OCI-LY1 (cell line): Measurements from ENCODE around the gene PLCD1.

Source experiments
- H2AFZ ChIP-seq: fragments of 200-600 bp; sonication (generic), shearing (Covaris generic); 2 replicates; pipeline ENCODE4 v1.6.0; 2014; ENCODE audit warnings: antibody characterized with exemption, mild to moderate bottlenecking, low read length
- H3F3A ChIP-seq: fragments of 200-600 bp; sonication (generic), shearing (Covaris generic); 2 replicates; pipeline ENCODE4 v1.6.0; 2014; ENCODE audit warnings: mild to moderate bottlenecking, antibody characterized with exemption, low read length, moderate library complexity; ENCODE audit not compliant: insufficient read depth
- H3K27ac ChIP-seq: fragments of 200-600 bp; sonication (generic); 2 replicates; pipeline ENCODE4 v1.5.1; 2014; ENCODE audit warnings: low read length, mixed run types, mild to moderate bottlenecking, low read depth; ENCODE audit not compliant: poor library complexity, severe bottlenecking
- H3K27me3 ChIP-seq: fragments of 200-600 bp; sonication (generic); 2 replicates; pipeline ENCODE4 v1.6.0; 2014; ENCODE audit warnings: antibody characterized with exemption, mild to moderate bottlenecking, low read length, moderate library complexity; ENCODE audit not compliant: insufficient read depth
- H3K36me3 ChIP-seq: fragments of 200-600 bp; sonication (generic); 2 replicates; pipeline ENCODE4 v1.6.1; 2014; ENCODE audit warnings: mild to moderate bottlenecking, antibody characterized with exemption, low read length, moderate library complexity, mixed read lengths; ENCODE audit not compliant: insufficient read depth
- H3K4me1 ChIP-seq: fragments of 200-600 bp; sonication (generic); 2 replicates; pipeline ENCODE4 v1.5.1; 2014; ENCODE audit warnings: mild to moderate bottlenecking, low read length, moderate library complexity; ENCODE audit not compliant: insufficient read depth, severe bottlenecking
- H3K4me2 ChIP-seq: fragments of 200-600 bp; sonication (generic), shearing (Covaris generic); 2 replicates; pipeline ENCODE4 v1.6.1; 2014; ENCODE audit warnings: low read length
- H3K4me3 ChIP-seq: fragments of 200-600 bp; sonication (generic); 2 replicates; pipeline ENCODE4 v1.5.1; 2014; ENCODE audit warnings: low read length, low read depth, mild to moderate bottlenecking, mixed read lengths; ENCODE audit not compliant: poor library complexity, severe bottlenecking
- H3K79me2 ChIP-seq: fragments of 200-600 bp; shearing (Covaris generic); 2 replicates; pipeline ENCODE4 v1.6.1; 2016; ENCODE audit warnings: mixed run types, low read length, mixed read lengths; ENCODE audit not compliant: insufficient read depth
- H3K9ac ChIP-seq: fragments of 200-600 bp; sonication (generic), shearing (Covaris generic); 2 replicates; pipeline ENCODE4 v1.6.1; 2014; ENCODE audit warnings: mild to moderate bottlenecking, low read length, mixed read lengths
- H3K9me2 ChIP-seq: fragments of 200-600 bp; sonication (generic), shearing (Covaris generic); 2 replicates; pipeline ENCODE4 v1.6.1; 2014; ENCODE audit warnings: low read depth, mild to moderate bottlenecking, low read length, mixed read lengths
- H3K9me3 ChIP-seq: fragments of 200-600 bp; shearing (Covaris generic); 2 replicates; pipeline ENCODE4 v1.6.1; 2014; ENCODE audit warnings: low read length, mixed read lengths
- H4K20me1 ChIP-seq: fragments of 200-600 bp; sonication (generic), shearing (Covaris generic); 2 replicates; pipeline ENCODE4 v1.6.0; 2016; ENCODE audit warnings: mild to moderate bottlenecking, low read length; ENCODE audit not compliant: insufficient read depth
- CTCF ChIP-seq: fragments of 200-600 bp; sonication (generic), shearing (Covaris generic); IDR thresholded peaks from 2 replicates; pipeline ENCODE4 v1.5.1; 2017; ENCODE audit warnings: mild to moderate bottlenecking, antibody characterized with exemption, low read length, moderate library complexity, mixed read lengths
- EZH2 ChIP-seq: fragments of 200-600 bp; sonication (generic), shearing (Covaris generic); IDR thresholded peaks from 2 replicates; pipeline ENCODE4 v1.8.0; 2017; ENCODE audit warnings: borderline replicate concordance, mixed run types, mild to moderate bottlenecking, antibody characterized with exemption, low read length, moderate library complexity, mixed read lengths

PLCD1 gene

GRCh38 chr3:38046821-38047220 lies 17.4 kb upstream of the PLCD1 start:
- Histone ChIP-seq H3K4me3 (no peak overlapping the region), H3K36me3 (no peaks in the 10 kb centered on the region), H2AFZ (no peak overlapping the region), H3K27ac (no peak overlapping the region), H3K79me2 (no peaks in the 10 kb centered on the region), H3K27me3 (0 out of 2 replicates have a peak, but pooled peaks cover 3% of the 10 kb centered on the region), H3K9ac (no peak overlapping the region), H4K20me1 (no peaks in the 10 kb centered on the region), H3K9me3 (no peaks in the 10 kb centered on the region), H3K9me2 (no peaks in the 10 kb centered on the region), H3K4me1 (no peaks in the 10 kb centered on the region), H3K4me2 (no peak overlapping the region), H3F3A (no peaks in the 10 kb centered on the region)
- no peak for TF ChIP-seq EZH2
- TF ChIP-seq CTCF: no peak

GRCh38 chr3:38046027-38046426 lies 16.6 kb upstream of the PLCD1 start:
- Histone ChIP-seq H2AFZ (no peak overlapping the region), H3K27me3 (0 out of 2 replicates have a peak, but pooled peaks cover 3% of the 10 kb centered on the region), H3K79me2 (no peaks in the 10 kb centered on the region), H4K20me1 (no peaks in the 10 kb centered on the region), H3K27ac (no peak overlapping the region), H3K4me2 (no peak overlapping the region), H3F3A (no peaks in the 10 kb centered on the region), H3K36me3 (no peaks in the 10 kb centered on the region), H3K9ac (no peak overlapping the region), H3K9me2 (no peaks in the 10 kb centered on the region), H3K4me3 (no peak overlapping the region), H3K4me1 (no peaks in the 10 kb centered on the region), H3K9me3 (no peaks in the 10 kb centered on the region)
- TF ChIP-seq EZH2 (no peak), CTCF (no peak)

GRCh38 chr3:38043486-38043885 lies 14.0 kb upstream of the PLCD1 start:
- Histone ChIP-seq H3K4me3 (no peak overlapping the region), H3K36me3 (no peaks in the 10 kb centered on the region), H3K27ac (no peak overlapping the region), H2AFZ (no peak overlapping the region), H3K4me2 (no peak overlapping the region), H3K79me2 (no peaks in the 10 kb centered on the region), H3F3A (no peaks in the 10 kb centered on the region), H3K9me2 (no peaks in the 10 kb centered on the region), H3K27me3 (0 out of 2 replicates have a peak, but pooled peaks cover 3% of the 10 kb centered on the region), H3K9me3 (no peaks in the 10 kb centered on the region), H4K20me1 (no peaks in the 10 kb centered on the region), H3K9ac (no peak overlapping the region), H3K4me1 (peaks cover 17% of the 10 kb centered on the region)
- no peak for TF ChIP-seq EZH2
- TF ChIP-seq CTCF: no peak
